HG03342 (cell line): ENCODE measurements around the gene CALY.

Source experiments
- ATAC-seq: cut with Tn5 transposase; IDR thresholded peaks from one replicate; pipeline ENCODE4 v1.9.1; 2021; ENCODE audit warnings: mild to moderate bottlenecking, moderate library complexity; ENCODE audit not compliant: unreplicated experiment

Gene CALY

GRCh38 chr10:133292919-133293809, 43.5 kb downstream of the CALY start:
- ATAC-seq: no peak

- ATAC-seq: no peak
These were observed 46.9 kb downstream of the CALY start for GRCh38 chr10:133289761-133290160.

- ATAC-seq: no peak
These were observed 48.7 kb downstream of the CALY start for GRCh38 chr10:133287832-133288500.

- no peak for ATAC-seq
These were observed 50.3 kb downstream of the CALY start for GRCh38 chr10:133286366-133286765.

GRCh38 chr10:133285217-133285616, 51.5 kb downstream of the CALY start:
- no peak for ATAC-seq

GRCh38 chr10:133283931-133284330, 52.8 kb downstream of the CALY start:
- ATAC-seq: no peak

GRCh38 chr10:133282846-133283390, 53.8 kb downstream of the CALY start:
- ATAC-seq: no peak

- ATAC-seq: no peak
These were observed 54.9 kb downstream of the CALY start for GRCh38 chr10:133281628-133282372.

GRCh38 chr10:133281084-133281483, 55.6 kb downstream of the CALY start:
- ATAC-seq: no peak

GRCh38 chr10:133280391-133281059, 56.2 kb downstream of the CALY start:
- ATAC-seq: no peak

- ATAC-seq: no peak
These were observed 57.1 kb downstream of the CALY start for GRCh38 chr10:133279326-133280226.

GRCh38 chr10:133278577-133279265, 58.0 kb downstream of the CALY start:
- ATAC-seq: peak; percentile 41

GRCh38 chr10:133277993-133278576, 58.6 kb downstream of the CALY start:
- no peak for ATAC-seq

- ATAC-seq: no peak
These were observed 59.3 kb downstream of the CALY start for GRCh38 chr10:133277277-133277992.

- ATAC-seq: peak; percentile 53
These were observed 60.1 kb downstream of the CALY start, which contains the start of gene ADAM8 for GRCh38 chr10:133276435-133277201. Gene ADAM8, minus strand, starts transcription at chr10:133276868. Its CDS starts 51 bp downstream, at chr10:133276817.

GRCh38 chr10:133276100-133276434, 60.6 kb downstream of the CALY start:
- no peak for ATAC-seq

GRCh38 chr10:133275684-133276092, 61.0 kb downstream of the CALY start:
- ATAC-seq: peak; percentile 41
